A549 (cell line): Measurements from ENCODE around the gene MORC2. TPM values are rescaled to one million over a fixed set of nuclear protein-coding genes. Genes with fewer than 3 reads are reported as not detected.

ENCODE experiments used
- ATAC-seq, 2 experiments: fragments of 200-7000 bp in 1 of 2; fragments of >200 bp in 1 of 2; cut with Nextera tagmentation in 1 of 2; cut with Tn5 transposase in 1 of 2; 3 replicates each; pipeline versions ENCODE4 v1.8.0 to v1.9.1; 2018 to 2020; ENCODE audit warnings: mild to moderate bottlenecking in 1 of 2, moderate library complexity in 1 of 2
- CTCF ChIA-PET: fragments of 300-600 bp; sonication (Branson Sonifier 250); formaldehyde crosslinking; extraction: SDS; loops from one replicate; lab custom pipeline; 2021; ENCODE audit warnings: antibody characterized with exemption, inconsistent platforms; lab: Yijun Ruan, JAX
- POLR2A ChIA-PET: fragments of 350-600 bp; formaldehyde crosslinking; extraction: SDS; loops from one replicate; lab custom pipeline; 2021; ENCODE audit warnings: antibody characterized with exemption, inconsistent platforms; lab: Yijun Ruan, JAX
- DNase-seq, 2 experiments: peaks; one replicate each; pipeline versions ENCODE4 v3.0.0 to v3.0.0-alpha.2; 2011 to 2016; ENCODE audit warnings: low read depth in 1 of 2, low spot score in 1 of 2
- FAIRE-seq: peaks from 2 replicates; lab custom pipeline; 2011; peaks lifted over from hg19 to GRCh38; lab: Jason Lieb, UNC
- H3K27ac ChIP-seq, 2 experiments: fragments of >200 bp; sonication (Bioruptor Twin); formaldehyde crosslinking; 3 replicates each; pipeline ENCODE4 v1.5.1; 2016 to 2017
- H3K4me1 ChIP-seq: fragments of >200 bp; sonication (Bioruptor Twin); formaldehyde crosslinking; 3 replicates; pipeline ENCODE4 v1.6.1; 2016
- H3K4me2 ChIP-seq: fragments of >200 bp; sonication (Bioruptor Twin); formaldehyde crosslinking; 3 replicates; pipeline ENCODE4 v1.6.1; 2016
- H3K4me3 ChIP-seq: fragments of >200 bp; sonication (Bioruptor Twin); formaldehyde crosslinking; 3 replicates; pipeline ENCODE4 v1.5.1; 2016
- H3K9me3 ChIP-seq: fragments of >200 bp; sonication (Bioruptor Twin); formaldehyde crosslinking; 3 replicates; pipeline ENCODE4 v1.6.1; 2016
- BHLHE40 ChIP-seq: IDR thresholded peaks from 2 replicates; pipeline ENCODE4 v1.6.1; 2012; ENCODE audit warnings: low read depth, low read length, inconsistent platforms
- CBX2 ChIP-seq: fragments of 200-600 bp; sonication (generic); IDR thresholded peaks from 2 replicates; pipeline ENCODE4 v1.6.1; 2016; ENCODE audit warnings: low read depth, mild to moderate bottlenecking, borderline replicate concordance
- CBX8 ChIP-seq: fragments of 200-600 bp; sonication (generic); IDR thresholded peaks from 2 replicates; pipeline ENCODE4 v1.6.1; 2016
- FOSL2 ChIP-seq, 2 experiments: fragments of 450-650 bp in 1 of 2; fragments of >200 bp in 1 of 2; sonication (Bioruptor Twin) in 1 of 2; formaldehyde crosslinking; IDR thresholded peaks; 2 replicates each; pipeline versions ENCODE4 v1.5.0 to v1.6.1; 2016 to 2020; ENCODE audit warnings: mild to moderate bottlenecking in 1 of 2, moderate library complexity in 1 of 2
- HMGXB4 ChIP-seq: fragments of 250-450 bp; sonication (Bioruptor Pico); IDR thresholded peaks from 2 replicates; pipeline ENCODE4 v1.5.0; 2021; ENCODE audit warnings: mild to moderate bottlenecking, moderate library complexity, borderline replicate concordance
- HOXB5 ChIP-seq: fragments of 250-450 bp; sonication (Bioruptor Pico); IDR thresholded peaks from 2 replicates; pipeline ENCODE4 v1.5.0; 2020; ENCODE audit warnings: mild to moderate bottlenecking, moderate library complexity
- JUNB ChIP-seq: fragments of >200 bp; sonication (Bioruptor Twin); formaldehyde crosslinking; IDR thresholded peaks from 2 replicates; pipeline ENCODE4 v1.6.1; 2016
- NPAS2 ChIP-seq: fragments of 250-450 bp; sonication (Bioruptor Pico); IDR thresholded peaks from 2 replicates; pipeline ENCODE4 v1.8.0; 2022; ENCODE audit warnings: mild to moderate bottlenecking, moderate library complexity, borderline replicate concordance
- NR3C1 ChIP-seq: fragments of >200 bp; sonication (Bioruptor Twin); formaldehyde crosslinking; IDR thresholded peaks from 3 replicates; pipeline ENCODE4 v1.6.1; 2017
- PBX3 ChIP-seq: IDR thresholded peaks from 2 replicates; pipeline ENCODE4 v1.6.1; 2012
- RCOR1 ChIP-seq: fragments of 150-350 bp; IDR thresholded peaks from 2 replicates; pipeline ENCODE4 v1.6.1; 2014; ENCODE audit warnings: antibody characterized with exemption, low read length, low read depth
- REST ChIP-seq: fragments of 200-600 bp; sonication (generic); IDR thresholded peaks from 2 replicates; pipeline ENCODE4 v1.6.1; 2016; ENCODE audit warnings: antibody characterized with exemption, mild to moderate bottlenecking, moderate library complexity
- ZC3H11A ChIP-seq: fragments of 450-650 bp; IDR thresholded peaks from 2 replicates; pipeline ENCODE4 v1.6.1; 2014; ENCODE audit warnings: antibody characterized with exemption, mild to moderate bottlenecking
- ZFP36 ChIP-seq: fragments of 450-650 bp; IDR thresholded peaks from 2 replicates; pipeline ENCODE4 v1.6.1; 2014; ENCODE audit warnings: borderline replicate concordance; ENCODE audit not compliant: partially characterized antibody
- WGBS: methylation state at CpG from one replicate; pipeline ENCODE4 v1.1.6; 2017; ENCODE audit errors: missing lambda C conversion rate; 5-methylcytosine and 5-hydroxymethylcytosine counted together
- polyA plus RNA-seq, 4 experiments: library from polyadenylated mRNA; depleted of rRNA in 3 of 4; stranded (reverse); fragments of >200 nt; fragmentation: RNase III in 1 of 4; extraction: RNeasy Plus Mini Kit Qiagen cat#74134 plus additional on column Dnase treatment in 1 of 4; gene quantifications; 2 replicates in 3 of 4; 3 replicates in 1 of 4; pipeline ENCODE4 v1.2.3, GENCODE V29; 2011 to 2017
- TF ChIP-seq, protein P1 (sequence below): fragments of 450-650 bp; IDR thresholded peaks from 2 replicates; pipeline ENCODE4 v1.6.1; 2014; ENCODE audit warnings: antibody characterized with exemption
- TF ChIP-seq, protein P2 (sequence below): IDR thresholded peaks from 2 replicates; pipeline ENCODE4 v1.6.1; 2012

MORC2 gene
- polyA plus RNA-seq, 2 of the 4 experiments (the other 2 are of a cell fraction): 14.8 to 16.0 TPM

GRCh38 chr22:30876915-30877553 lies 91.5 kb downstream of the MORC2 start (continued):
- no peak for TF ChIP-seq REST
- TF ChIP-seq ZFP36: no peak
- TF ChIP-seq HMGXB4 (CRISPR knock-in tag): no peak
- no peak for TF ChIP-seq FOSL2 (IDR thresholded peaks at IDR 0.05)
- no peak for TF ChIP-seq FOSL2 (CRISPR knock-in tag; IDR thresholded peaks at IDR 0.05)
- no peak for TF ChIP-seq NPAS2 (CRISPR knock-in tag)
- TF ChIP-seq JUNB: no peak
- TF ChIP-seq, protein P1, sequence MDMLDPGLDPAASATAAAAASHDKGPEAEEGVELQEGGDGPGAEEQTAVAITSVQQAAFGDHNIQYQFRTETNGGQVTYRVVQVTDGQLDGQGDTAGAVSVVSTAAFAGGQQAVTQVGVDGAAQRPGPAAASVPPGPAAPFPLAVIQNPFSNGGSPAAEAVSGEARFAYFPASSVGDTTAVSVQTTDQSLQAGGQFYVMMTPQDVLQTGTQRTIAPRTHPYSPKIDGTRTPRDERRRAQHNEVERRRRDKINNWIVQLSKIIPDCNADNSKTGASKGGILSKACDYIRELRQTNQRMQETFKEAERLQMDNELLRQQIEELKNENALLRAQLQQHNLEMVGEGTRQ: no peak
- TF ChIP-seq RCOR1: no peak
- TF ChIP-seq NR3C1: no peak

DNA sequence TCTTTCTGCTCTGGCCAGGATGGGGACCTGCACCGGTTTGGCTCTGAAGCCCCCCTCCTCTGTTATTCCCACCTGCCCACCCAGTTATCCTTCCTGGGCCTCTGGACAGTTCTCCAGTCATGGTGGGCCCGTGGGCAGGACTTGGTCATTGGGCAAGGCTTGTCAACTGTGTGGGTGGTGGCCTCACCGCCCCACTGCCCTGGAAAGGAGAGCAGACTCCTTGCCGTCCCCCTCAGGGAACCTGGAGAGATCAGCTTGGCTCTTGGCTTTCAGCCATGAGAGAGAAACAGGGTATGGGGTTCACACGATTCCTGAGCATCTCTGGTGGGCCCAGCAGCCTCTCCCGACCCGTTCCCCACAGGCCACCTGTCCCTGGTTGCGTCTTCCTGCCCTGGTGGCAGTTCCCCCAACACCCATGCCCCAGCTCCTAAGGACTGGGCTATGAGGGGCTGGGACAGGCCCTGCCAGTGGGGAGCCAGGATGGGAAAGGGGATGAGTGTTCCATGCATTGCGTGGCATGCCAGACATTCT lies 92.3 kb downstream of the MORC2 start:
- FAIRE-seq (no peak), DNase-seq (no peak), ATAC-seq (no peak)
- 83% methylated on average over 6 of the region's 9 CpGs for WGBS
- ChIA-PET POLR2A (no interaction called here), CTCF (interaction anchor here (0.9 kb wide), 1 partner anchor 10 kb away, joined by 3 read pairs; no protein-coding TSS in a partner anchor)
- no peaks in the 10 kb centered on the region for H3K9me3 ChIP-seq
- no peak overlapping the region for H3K4me3 ChIP-seq
- H3K4me2 ChIP-seq: no peak overlapping the region
- no peak overlapping the region for H3K27ac ChIP-seq
- peaks cover under 1% of the 10 kb centered on the region; the same call in 1 of the 3 replicates for H3K4me1 ChIP-seq
- TF ChIP-seq BHLHE40 (no peak), CBX8 (no peak), CBX2 (no peak)

DNA sequence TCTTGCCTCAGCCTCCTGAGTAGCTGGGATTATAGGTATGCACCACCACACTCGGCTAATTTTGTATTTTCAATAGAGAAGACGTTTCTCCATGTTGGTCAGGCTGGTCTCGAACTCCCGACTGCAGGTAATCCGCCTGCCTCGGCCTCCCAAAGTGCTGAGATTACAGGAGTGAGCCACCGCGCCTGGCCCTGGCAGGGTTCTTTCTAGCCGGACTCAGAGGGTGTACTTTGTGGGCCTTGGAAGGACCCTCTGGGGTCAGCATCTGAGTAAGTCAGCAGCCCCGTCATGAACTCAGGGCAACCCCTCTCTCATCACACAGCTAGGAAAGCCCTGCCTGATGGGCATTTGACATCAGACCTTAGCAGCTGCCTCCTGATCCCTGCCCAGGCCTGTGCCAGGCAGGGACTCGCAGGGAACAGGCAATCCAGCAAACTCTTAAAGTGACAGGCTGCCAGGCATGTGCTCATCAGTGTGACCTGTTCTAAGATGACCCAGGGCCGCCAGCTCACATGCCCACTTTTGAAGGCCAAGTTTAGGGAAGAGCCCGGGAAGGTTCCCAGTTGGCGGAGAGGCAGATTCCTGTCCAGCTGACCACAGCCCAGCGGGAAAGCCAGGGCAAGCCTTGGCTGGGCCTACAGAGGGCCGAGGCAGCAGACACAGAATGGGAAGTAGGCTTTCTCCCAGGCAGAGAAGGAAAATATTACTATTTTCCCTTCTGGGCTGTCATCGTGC lies 92.9 kb downstream of the MORC2 start:
- TF ChIP-seq PBX3 (no peak), HOXB5 (CRISPR knock-in tag) (no peak), HMGXB4 (CRISPR knock-in tag) (no peak), RCOR1 (no peak), NPAS2 (CRISPR knock-in tag) (no peak), CBX2 (no peak), ZC3H11A (no peak)
- TF ChIP-seq, protein P2, sequence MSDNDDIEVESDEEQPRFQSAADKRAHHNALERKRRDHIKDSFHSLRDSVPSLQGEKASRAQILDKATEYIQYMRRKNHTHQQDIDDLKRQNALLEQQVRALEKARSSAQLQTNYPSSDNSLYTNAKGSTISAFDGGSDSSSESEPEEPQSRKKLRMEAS: no peak
- H3K9me3 ChIP-seq: no peaks in the 10 kb centered on the region
- WGBS: 93% methylated on average over 14 of the region's 17 CpGs
- FAIRE-seq (no peak), ATAC-seq (no peak), DNase-seq (no peak)
- no peaks in the 10 kb centered on the region for H3K4me1 ChIP-seq
- CTCF ChIA-PET: interaction anchor here (0.7 to 0.9 kb wide), 3 partner anchors 9 to 121 kb away, joined by 3 read pairs; no protein-coding TSS in a partner anchor
- no peak overlapping the region for H3K4me3 ChIP-seq
- POLR2A ChIA-PET: interaction anchor here (0.5 kb wide), 1 partner anchor 214 kb away, joined by 5 read pairs; no protein-coding TSS in a partner anchor
- H3K4me2 ChIP-seq: no peak overlapping the region
- H3K27ac ChIP-seq: peak overlapping the region in 1 of 2 experiments; percentile 28; a peak in 1 of 6 replicates
